Left lung (tissue), 10 donors: Measurements from ENCODE around the gene MATK. TPM values are rescaled to one million over a fixed set of nuclear protein-coding genes. Genes with fewer than 3 reads are reported as not detected.

Experiments used
- ATAC-seq: fragments of 200-7000 bp; cut with Tn5 transposase; one replicate; pipeline ENCODE4 v1.9.1; 2020; ENCODE audit warnings: moderate library complexity
- DNase-seq, 4 donors: peaks; one replicate each; pipeline ENCODE4 v3.0.0-alpha.2; 2013 to 2020
- H3K27ac ChIP-seq, 2 donors: fragments of 200-600 bp; sonication (generic) in 1 of 2; one replicate each; pipeline versions ENCODE4 v1.5.0 to v1.8.0; 2020 to 2021
- H3K27me3 ChIP-seq, 2 donors: fragments of 200-600 bp; sonication (generic) in 1 of 2; one replicate each; pipeline versions ENCODE4 v1.5.0 to v1.8.0; 2020 to 2021
- H3K36me3 ChIP-seq, 2 donors: fragments of 200-600 bp; sonication (generic) in 1 of 2; one replicate each; pipeline versions ENCODE4 v1.5.0 to v1.8.0; 2020 to 2021
- H3K4me1 ChIP-seq, 2 donors: fragments of 200-600 bp; one replicate each; pipeline ENCODE4 v1.8.0; 2021
- H3K4me3 ChIP-seq, 2 donors: fragments of 200-600 bp; sonication (generic) in 1 of 2; one replicate each; pipeline versions ENCODE4 v1.5.0 to v1.8.0; 2020 to 2021; ENCODE audit warnings: mild to moderate bottlenecking in 1 of 2
- H3K9me3 ChIP-seq, 2 donors: fragments of 200-600 bp; sonication (generic) in 1 of 2; one replicate each; pipeline versions ENCODE4 v1.5.0 to v1.8.0; 2020 to 2021
- intact Hi-C, 2 donors: fragments of 100-400 bp; cut with DNase I; formaldehyde crosslinking; loops; one replicate each; pipeline versions ENCODE4 v1.11.2 to v1.14.2; 2022
- polyA plus RNA-seq, 6 donors: library from polyadenylated mRNA; unstranded; fragments of 120-200 nt; gene quantifications; one replicate each; pipeline ENCODE4 v1.2.1, GENCODE V29; 2013; ENCODE audit not compliant: insufficient read length in 6 of 6
- total RNA-seq, 2 donors: library from RNA; stranded (reverse); fragmentation: NEBNext Ultra II Directional; extraction: Animal tissue kit (Norgen Biotek cat#: 25700); gene quantifications; one replicate each; pipeline ENCODE4 v1.2.1, GENCODE V29; 2021
- TF ChIP-seq, protein P1 (sequence below), 2 donors: fragments of 200-600 bp; sonication (generic) in 1 of 2; IDR thresholded peaks; one replicate each; pipeline versions ENCODE4 v1.5.0 to v1.8.0; 2021; ENCODE audit warnings: antibody characterized with exemption in 2 of 2
- donor health status: DM: no; HTN: yes; CAD: no.
- donor health status: DM: no; HTN: no; CAD: no.

Gene MATK
- total and polyA plus RNA-seq, 8 donors = 1.1 to 9.1 (median 1.9) TPM

DNA sequence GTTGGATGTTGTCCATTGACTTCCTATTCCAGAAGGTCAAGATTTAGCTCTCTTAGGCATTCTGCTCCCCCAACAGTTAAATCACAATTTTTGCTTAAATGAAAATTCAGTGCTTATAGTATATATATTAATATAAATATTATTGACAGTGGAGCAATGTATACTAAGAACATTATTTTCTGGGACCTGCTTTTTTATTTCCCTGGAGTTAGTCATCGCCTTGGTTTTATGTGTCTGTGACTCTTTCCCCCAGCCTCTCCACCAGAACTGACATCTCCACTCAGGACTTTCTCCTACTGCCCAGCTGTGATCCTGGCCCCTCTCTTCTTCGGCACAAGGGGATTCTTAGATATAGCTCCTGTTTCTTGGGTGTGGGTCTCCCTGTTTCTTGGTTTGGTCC, 10.2 kb upstream of the MATK start:
- Histone ChIP-seq H3K4me3 (no peak overlapping the region), H3K9me3 (peaks cover 0 to 11% of the 10 kb centered on the region in 2 donors), H3K27ac (no peak overlapping the region), H3K4me1 (peaks cover 3 to 12% of the 10 kb centered on the region in 2 donors), H3K27me3 (peaks cover 6 to 32% of the 10 kb centered on the region in 2 donors), H3K36me3 (no peaks in the 10 kb centered on the region)
- ATAC-seq (no peak), DNase-seq (no peak)
- TF ChIP-seq, protein P1, sequence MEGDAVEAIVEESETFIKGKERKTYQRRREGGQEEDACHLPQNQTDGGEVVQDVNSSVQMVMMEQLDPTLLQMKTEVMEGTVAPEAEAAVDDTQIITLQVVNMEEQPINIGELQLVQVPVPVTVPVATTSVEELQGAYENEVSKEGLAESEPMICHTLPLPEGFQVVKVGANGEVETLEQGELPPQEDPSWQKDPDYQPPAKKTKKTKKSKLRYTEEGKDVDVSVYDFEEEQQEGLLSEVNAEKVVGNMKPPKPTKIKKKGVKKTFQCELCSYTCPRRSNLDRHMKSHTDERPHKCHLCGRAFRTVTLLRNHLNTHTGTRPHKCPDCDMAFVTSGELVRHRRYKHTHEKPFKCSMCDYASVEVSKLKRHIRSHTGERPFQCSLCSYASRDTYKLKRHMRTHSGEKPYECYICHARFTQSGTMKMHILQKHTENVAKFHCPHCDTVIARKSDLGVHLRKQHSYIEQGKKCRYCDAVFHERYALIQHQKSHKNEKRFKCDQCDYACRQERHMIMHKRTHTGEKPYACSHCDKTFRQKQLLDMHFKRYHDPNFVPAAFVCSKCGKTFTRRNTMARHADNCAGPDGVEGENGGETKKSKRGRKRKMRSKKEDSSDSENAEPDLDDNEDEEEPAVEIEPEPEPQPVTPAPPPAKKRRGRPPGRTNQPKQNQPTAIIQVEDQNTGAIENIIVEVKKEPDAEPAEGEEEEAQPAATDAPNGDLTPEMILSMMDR (IDR thresholded peaks at IDR 0.05) = no peak
- intact Hi-C loops = no loop called here

DNA sequence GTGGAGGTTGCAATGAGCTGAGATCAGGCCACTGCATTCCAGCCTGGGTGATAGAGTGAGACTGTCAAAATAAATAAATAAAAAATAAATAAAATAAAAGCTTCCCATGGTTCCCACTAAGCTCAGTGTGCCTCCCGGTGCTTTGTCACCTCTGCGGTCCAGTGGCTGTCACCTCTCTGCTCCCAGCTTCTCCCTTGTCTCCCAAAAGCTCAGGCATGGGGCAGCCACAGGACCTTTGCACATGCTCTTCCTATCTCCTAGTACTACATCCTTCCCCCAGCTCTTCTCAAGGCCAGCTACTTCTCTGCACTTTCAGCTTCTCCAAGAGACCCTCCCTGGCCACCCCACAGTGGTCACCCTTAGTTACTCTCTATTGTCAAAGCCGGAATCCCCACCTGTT, 7.6 kb upstream of the MATK start:
- TF ChIP-seq, protein P1 (IDR thresholded peaks at IDR 0.05) = no peak
- Histone ChIP-seq H3K4me1 (peaks cover 0 to under 1% of the 10 kb centered on the region in 2 donors), H3K36me3 (no peaks in the 10 kb centered on the region), H3K27me3 (peaks cover 0 to 13% of the 10 kb centered on the region in 2 donors), H3K4me3 (no peak overlapping the region), H3K27ac (no peak overlapping the region), H3K9me3 (peaks cover 0 to 11% of the 10 kb centered on the region in 2 donors)
- intact Hi-C loops = no loop called here
- DNase-seq (no peak), ATAC-seq (no peak)

DNA sequence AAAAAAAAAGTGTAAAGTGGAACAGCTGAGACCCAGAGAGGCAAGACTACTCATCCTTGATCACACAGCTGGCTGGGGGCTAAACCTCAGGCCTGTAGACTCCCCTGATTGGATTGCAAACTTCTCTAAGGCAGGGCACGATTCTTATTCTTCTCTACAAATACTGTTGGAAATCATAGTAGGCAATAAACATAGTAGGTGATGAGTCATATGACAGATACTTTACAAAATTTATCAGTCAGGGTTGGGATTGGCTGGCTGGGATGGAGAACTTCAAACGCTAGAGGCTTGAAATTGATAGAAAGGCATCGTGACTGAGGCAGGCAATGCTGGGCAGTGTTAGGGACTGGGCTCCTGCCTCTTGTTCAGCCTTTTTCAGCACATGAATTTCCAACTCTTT, 5.9 kb upstream of the MATK start:
- H3K4me3 ChIP-seq = no peak overlapping the region
- DNase-seq (no peak), ATAC-seq (no peak)
- TF ChIP-seq, protein P1 (IDR thresholded peaks at IDR 0.05) = no peak
- H3K27me3 ChIP-seq = peaks cover 0 to 9% of the 10 kb centered on the region in 2 donors
- H3K27ac ChIP-seq = no peak overlapping the region
- H3K4me1 ChIP-seq = peaks cover 0 to 3% of the 10 kb centered on the region in 2 donors
- intact Hi-C loops = no loop called here
- H3K36me3 ChIP-seq = no peaks in the 10 kb centered on the region
- peaks cover 0 to 11% of the 10 kb centered on the region in 2 donors for H3K9me3 ChIP-seq

DNA sequence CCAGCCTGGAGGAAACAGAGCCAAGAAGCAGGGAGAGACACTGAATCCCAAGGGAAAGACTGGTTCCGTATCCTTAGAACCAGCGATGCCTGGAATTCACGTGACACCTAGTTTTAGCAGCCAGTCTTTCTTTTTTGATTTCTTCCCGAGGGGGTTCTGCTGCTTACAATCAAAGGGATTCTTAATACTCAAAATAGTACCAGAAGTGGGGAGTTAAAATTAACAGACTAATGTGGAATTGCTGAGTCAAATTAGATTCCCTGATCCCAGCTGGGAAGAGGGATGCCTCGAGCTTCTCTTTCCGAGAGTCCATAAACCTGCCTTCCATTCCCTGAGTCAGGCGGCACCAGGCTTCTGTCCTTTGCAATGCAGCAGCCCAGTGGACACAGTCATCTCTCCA, 4.8 kb upstream of the MATK start:
- no peak overlapping the region for H3K4me3 ChIP-seq
- no peak overlapping the region for H3K27ac ChIP-seq
- peaks cover 1 to 20% of the 10 kb centered on the region in 2 donors for H3K27me3 ChIP-seq
- TF ChIP-seq, protein P1 (IDR thresholded peaks at IDR 0.05) = no peak
- DNase-seq = no peak
- no peak for ATAC-seq
- intact Hi-C loops = no loop called here
- peaks cover 0 to 1% of the 10 kb centered on the region in 2 donors for H3K9me3 ChIP-seq
- no peaks in the 10 kb centered on the region for H3K36me3 ChIP-seq
- peaks cover 0 to 9% of the 10 kb centered on the region in 2 donors for H3K4me1 ChIP-seq

DNA sequence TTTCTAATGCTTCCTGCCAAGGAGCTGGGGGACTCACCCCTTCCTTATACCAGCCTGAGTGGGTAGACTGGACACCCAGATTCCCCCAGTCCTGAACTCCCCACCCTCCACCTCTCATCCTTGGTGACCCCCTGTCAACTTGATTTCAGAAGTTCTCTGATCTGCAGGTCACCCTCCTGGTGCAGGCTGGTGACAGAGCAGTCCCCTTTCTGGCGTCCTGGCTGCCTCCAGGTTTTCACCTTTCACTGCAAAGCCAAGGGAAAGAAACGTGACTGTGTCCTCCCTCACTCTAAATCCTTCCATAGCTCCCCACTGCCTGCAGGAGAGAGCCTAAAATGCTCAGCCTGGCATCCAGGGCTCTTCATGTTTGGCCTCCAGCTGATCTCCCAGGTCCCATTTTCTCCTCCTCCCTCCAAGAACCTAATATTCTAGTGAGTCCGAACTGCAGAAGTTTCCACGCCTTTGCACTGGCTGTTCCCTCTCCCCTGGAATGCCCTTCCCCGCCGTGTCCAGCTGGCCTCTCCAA, 4.1 kb upstream of the MATK start:
- H3K4me1 ChIP-seq = peaks cover 0 to 15% of the 10 kb centered on the region in 2 donors
- no peaks in the 10 kb centered on the region for H3K9me3 ChIP-seq
- ATAC-seq (no peak), DNase-seq (no peak)
- peaks cover 7 to 27% of the 10 kb centered on the region in 2 donors for H3K27me3 ChIP-seq
- H3K36me3 ChIP-seq = no peaks in the 10 kb centered on the region
- no peak overlapping the region for H3K4me3 ChIP-seq
- intact Hi-C loops = no loop called here
- TF ChIP-seq, protein P1 (IDR thresholded peaks at IDR 0.05) = no peak
- no peak overlapping the region for H3K27ac ChIP-seq
